Gastrocnemius medialis (tissue), 4 donors: ENCODE measurements around the gene PRCC. TPM values are rescaled to one million over a fixed set of nuclear protein-coding genes. Genes with fewer than 3 reads are reported as not detected.

Experiments
- ATAC-seq, 2 donors: fragments of 150-250 bp; one replicate each; pipeline ENCODE4 v1.9.1; 2016
- DNase-seq, 2 donors: peaks; one replicate each; pipeline ENCODE4 v3.0.0-alpha.2; 2019
- H3K27ac ChIP-seq, 4 donors: fragments of 200-600 bp; sonication (generic); 1 replicate in 1 of 4; 2 replicates in 3 of 4; pipeline ENCODE4 v1.5.1; 2016 to 2018; ENCODE audit warnings: mild to moderate bottlenecking in 2 of 4, moderate library complexity in 1 of 4
- H3K27me3 ChIP-seq, 3 donors: fragments of 200-600 bp; sonication (generic) in 2 of 3; 1 replicate in 1 of 3; 2 replicates in 2 of 3; pipeline versions ENCODE4 v1.5.1 to v1.6.0; 2016 to 2019; ENCODE audit warnings: mild to moderate bottlenecking in 1 of 3, moderate library complexity in 1 of 3
- H3K36me3 ChIP-seq, 2 donors: fragments of 200-600 bp; sonication (generic) in 1 of 2; one replicate each; pipeline ENCODE4 v1.5.1; 2017 to 2018
- H3K4me1 ChIP-seq, 2 donors: fragments of 200-600 bp; sonication (generic) in 1 of 2; one replicate each; pipeline ENCODE4 v1.5.1; 2016 to 2017; ENCODE audit warnings: mild to moderate bottlenecking in 2 of 2
- H3K4me3 ChIP-seq, 4 donors: fragments of 200-600 bp; sonication (generic) in 3 of 4; 1 replicate in 1 of 4; 2 replicates in 3 of 4; pipeline ENCODE4 v1.5.1; 2016 to 2019; ENCODE audit warnings: mild to moderate bottlenecking in 2 of 4
- H3K9me3 ChIP-seq, 3 donors: fragments of 200-600 bp; sonication (generic) in 2 of 3; 1 replicate in 1 of 3; 2 replicates in 2 of 3; pipeline ENCODE4 v1.5.1; 2016 to 2019
- CTCF ChIP-seq, 5 experiments: fragments of 450-650 bp in 3 of 5; fragments of 200-600 bp in 2 of 5; sonication (generic) in 2 of 5; IDR thresholded peaks in 4 of 5; conservative IDR thresholded peaks in 1 of 5; 1 replicate in 4 of 5; 2 replicates in 1 of 5; pipeline ENCODE4 v1.5.1; 2016 to 2019; ENCODE audit warnings: antibody characterized with exemption in 5 of 5, mild to moderate bottlenecking in 3 of 5, moderate library complexity in 3 of 5
- POLR2A ChIP-seq, 2 donors: fragments of 450-650 bp; IDR thresholded peaks; one replicate each; pipeline ENCODE4 v1.6.1; 2017; ENCODE audit warnings: antibody characterized with exemption in 2 of 2, mild to moderate bottlenecking in 2 of 2, moderate library complexity in 2 of 2
- in situ Hi-C, 4 donors: fragments of 200-750 bp; cut with MboI; loops; one replicate each; pipeline versions ENCODE4 v1.15.0 to v1.8.0; 2017; ENCODE audit warnings: low sequenced_read_pairs in 4 of 4
- intact Hi-C: fragments of 100-400 bp; cut with DNase I; formaldehyde crosslinking; loops from one replicate; pipeline ENCODE4 v1.15.1; 2023; ENCODE audit warnings: low total_unique reads
- total RNA-seq, 4 donors: library from RNA; depleted of rRNA; stranded (reverse); fragments of >200 nt; gene quantifications; one replicate each; pipeline versions ENCODE4 v1.1.0 to v1.2.3, GENCODE V29; 2016

The PRCC gene
- total RNA-seq, 4 donors from 2014 or later = 42.8 to 62.3 (median 46.5) TPM

- peak; percentile 94 to 96 for ATAC-seq
- in situ Hi-C loops = loop anchor here in 1 of 4 donors (5.0 to 25.0 kb wide), 2 partner anchors 42 to 667 kb away; partner anchors contain the start of genes LAMTOR2, RAB25 and UBQLN4
- TF ChIP-seq POLR2A (IDR thresholded peaks at IDR 0.05) (peak; percentile 14 to 48), CTCF (IDR thresholded peaks at IDR 0.05 in 4 of 5, conservative IDR thresholded peaks at IDR 0.05 in 1 of 5) (no peak)
- H3K4me1 ChIP-seq = peaks cover 35 to 37% of the 10 kb centered on the region in 2 donors
- no peaks in the 10 kb centered on the region for H3K27me3 ChIP-seq
- peak within 1 kb of the TSS; percentile 68 to 94 (median 84) for H3K4me3 ChIP-seq
- no peaks in the 10 kb centered on the region for H3K9me3 ChIP-seq
- intact Hi-C loops = loop anchor here (1.0 to 10.0 kb wide), 4 partner anchors 12 to 674 kb away; partner anchors contain the start of genes HDGF, LAMTOR2, MRPL24 and PRCC
- peak within 1 kb of the TSS; percentile 91 to 98 (median 94) for H3K27ac ChIP-seq
- peaks cover 0 to 22% of the 10 kb centered on the region in 2 donors for H3K36me3 ChIP-seq
- DNase-seq = peak; percentile 97
Observed at GRCh38 chr1:156728599-156729462, 38.5 kb upstream of the PRCC start, which contains the start of gene ISG20L2. ISG20L2 (minus strand) TSS chr1:156728766; CDS start chr1:156727652, 1,114 bp downstream.

DNA sequence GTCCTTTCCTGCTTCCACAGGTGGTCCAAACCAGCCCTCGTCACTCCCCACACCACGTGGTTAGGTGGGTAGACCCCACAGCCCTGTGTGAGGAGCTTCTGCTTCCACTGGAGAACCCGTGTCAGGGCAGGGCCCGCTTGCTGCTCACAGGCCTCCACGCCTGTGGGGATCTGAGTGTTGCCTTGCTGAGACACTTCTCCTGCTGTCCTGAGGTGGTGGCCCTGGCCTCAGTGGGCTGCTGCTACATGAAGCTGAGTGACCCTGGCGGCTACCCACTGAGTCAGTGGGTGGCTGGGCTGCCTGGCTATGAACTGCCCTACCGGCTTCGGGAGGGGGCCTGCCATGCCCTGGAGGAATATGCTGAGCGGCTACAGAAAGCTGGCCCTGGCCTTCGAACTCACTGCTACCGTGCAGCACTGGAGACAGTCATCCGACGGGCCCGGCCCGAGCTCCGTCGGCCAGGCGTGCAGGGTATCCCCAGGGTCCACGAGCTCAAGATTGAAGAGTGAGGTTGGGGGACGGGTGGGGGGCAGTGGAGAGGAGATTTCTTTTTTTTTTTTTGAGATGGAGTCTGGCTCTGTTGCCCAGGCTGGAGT, 33.2 kb upstream of the PRCC start:
- H3K36me3 ChIP-seq = peaks cover 0 to 42% of the 10 kb centered on the region in 2 donors
- H3K4me1 ChIP-seq = peaks cover 3 to 5% of the 10 kb centered on the region in 2 donors
- no peaks in the 10 kb centered on the region for H3K9me3 ChIP-seq
- in situ Hi-C loops (loop anchor here in 1 of 4 donors (25.0 kb wide), 1 partner anchor 672 kb away; the partner anchor contains the start of genes LAMTOR2, RAB25 and UBQLN4), intact Hi-C loops (no loop called here)
- H3K27me3 ChIP-seq = no peaks in the 10 kb centered on the region
- TF ChIP-seq POLR2A (IDR thresholded peaks at IDR 0.05) = no peak
- TF ChIP-seq CTCF (IDR thresholded peaks at IDR 0.05 in 4 of 5, conservative IDR thresholded peaks at IDR 0.05 in 1 of 5) = no peak
- no peak overlapping the region for H3K27ac ChIP-seq
- DNase-seq = no peak
- ATAC-seq = no peak
- H3K4me3 ChIP-seq = no peak overlapping the region

DNA sequence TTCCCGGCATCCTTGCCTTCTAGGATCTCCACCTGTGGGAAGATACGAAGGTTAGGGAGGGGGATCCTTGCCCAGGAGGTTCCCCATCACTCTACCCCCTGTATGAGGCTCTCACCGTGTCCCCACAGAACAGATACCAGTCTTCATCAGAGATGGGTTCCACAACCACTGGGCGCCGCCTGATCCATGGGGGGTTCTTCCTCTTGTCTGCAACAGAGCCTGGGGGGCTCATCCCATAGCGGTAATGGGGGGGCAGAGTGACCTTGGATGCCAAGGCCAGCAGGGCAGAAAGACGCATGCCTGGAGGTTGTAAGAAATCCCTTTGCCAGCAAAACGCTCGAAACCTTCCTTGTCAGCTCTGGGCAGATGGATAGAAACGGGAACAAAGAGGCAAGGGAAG, 28.9 kb upstream of the PRCC start:
- Histone ChIP-seq H3K9me3 (no peaks in the 10 kb centered on the region), H3K27ac (no peak overlapping the region), H3K4me1 (peaks cover 15 to 20% of the 10 kb centered on the region in 2 donors), H3K4me3 (no peak overlapping the region), H3K27me3 (no peaks in the 10 kb centered on the region), H3K36me3 (peaks cover 0 to 47% of the 10 kb centered on the region in 2 donors)
- TF ChIP-seq POLR2A (IDR thresholded peaks at IDR 0.05) (no peak), CTCF (IDR thresholded peaks at IDR 0.05 in 4 of 5, conservative IDR thresholded peaks at IDR 0.05 in 1 of 5) (no peak)
- intact Hi-C loops (no loop called here), in situ Hi-C loops (loop anchor here in 1 of 4 donors (25.0 kb wide), 1 partner anchor 676 kb away; the partner anchor contains the start of genes LAMTOR2, RAB25 and UBQLN4)
- no peak for ATAC-seq
- no peak for DNase-seq

- ATAC-seq (no peak), DNase-seq (no peak)
- H3K36me3 ChIP-seq = peaks cover 0 to 47% of the 10 kb centered on the region in 2 donors
- no peak overlapping the region for H3K4me3 ChIP-seq
- H3K4me1 ChIP-seq = peaks cover 15 to 20% of the 10 kb centered on the region in 2 donors
- in situ Hi-C loops (loop anchor here in 1 of 4 donors (25.0 kb wide), 1 partner anchor 677 kb away; the partner anchor contains the start of genes LAMTOR2, RAB25 and UBQLN4), intact Hi-C loops (no loop called here)
- no peaks in the 10 kb centered on the region for H3K27me3 ChIP-seq
- no peaks in the 10 kb centered on the region for H3K9me3 ChIP-seq
- no peak overlapping the region for H3K27ac ChIP-seq
- TF ChIP-seq CTCF (IDR thresholded peaks at IDR 0.05 in 4 of 5, conservative IDR thresholded peaks at IDR 0.05 in 1 of 5) (no peak), POLR2A (IDR thresholded peaks at IDR 0.05) (no peak)
Observed at GRCh38 chr1:156738916-156739315, 28.4 kb upstream of the PRCC start.
